ENCODE results near the gene DENND1C. TPM values are rescaled to one million over a fixed set of nuclear protein-coding genes. Genes with fewer than 3 reads are reported as not detected.

The DENND1C gene
- polyA plus RNA-seq, 1 donor = 36.7 TPM

DNA sequence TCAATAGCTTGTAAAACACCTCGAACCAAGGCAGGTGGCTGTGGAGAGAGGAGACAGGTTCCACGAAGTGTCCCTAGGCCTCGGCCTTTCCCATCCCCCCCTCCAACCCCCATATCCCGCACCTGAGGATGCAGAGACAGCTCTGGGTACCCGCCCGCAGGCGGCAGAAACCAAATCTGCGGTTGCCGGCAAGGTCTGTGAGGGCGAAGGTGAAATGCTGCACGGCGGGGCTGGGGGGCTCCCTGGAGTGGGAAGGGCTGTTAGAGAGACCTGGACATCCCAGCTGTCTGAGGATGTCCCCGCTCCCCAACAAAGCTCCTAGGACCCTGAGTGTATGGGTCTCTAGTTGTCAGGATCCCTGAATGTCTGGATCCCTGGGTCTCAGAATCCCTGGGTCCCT lies 2.8 kb downstream of the DENND1C start:
- DNase-seq = no peak

DNA sequence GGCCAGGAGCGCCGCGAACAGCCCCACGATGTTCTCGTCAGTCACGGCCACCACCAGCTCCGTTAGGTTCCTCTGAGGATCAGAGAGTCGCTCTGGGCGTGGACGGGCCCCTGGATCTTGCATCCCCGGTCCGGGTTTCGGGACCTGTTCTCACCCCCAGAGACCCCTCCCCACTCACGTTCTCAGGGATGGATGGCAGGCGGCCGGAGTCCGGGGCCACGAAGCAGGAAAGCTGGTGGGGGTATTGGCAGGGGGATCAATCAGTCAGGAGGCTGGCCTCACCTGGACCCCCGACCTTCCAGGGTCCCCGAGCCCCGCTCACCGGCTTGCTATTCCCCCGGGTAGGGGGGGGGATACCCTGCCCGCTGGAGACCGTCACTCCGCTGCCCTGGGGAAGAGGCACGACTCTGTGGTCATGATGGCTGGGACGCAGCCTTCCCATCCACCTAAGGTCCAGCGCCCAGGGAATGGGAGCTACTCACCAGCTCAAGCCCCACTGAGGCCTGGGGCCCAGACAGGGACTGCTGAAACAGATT lies 4.6 kb downstream of the DENND1C start:
- DNase-seq = no peak

DNA sequence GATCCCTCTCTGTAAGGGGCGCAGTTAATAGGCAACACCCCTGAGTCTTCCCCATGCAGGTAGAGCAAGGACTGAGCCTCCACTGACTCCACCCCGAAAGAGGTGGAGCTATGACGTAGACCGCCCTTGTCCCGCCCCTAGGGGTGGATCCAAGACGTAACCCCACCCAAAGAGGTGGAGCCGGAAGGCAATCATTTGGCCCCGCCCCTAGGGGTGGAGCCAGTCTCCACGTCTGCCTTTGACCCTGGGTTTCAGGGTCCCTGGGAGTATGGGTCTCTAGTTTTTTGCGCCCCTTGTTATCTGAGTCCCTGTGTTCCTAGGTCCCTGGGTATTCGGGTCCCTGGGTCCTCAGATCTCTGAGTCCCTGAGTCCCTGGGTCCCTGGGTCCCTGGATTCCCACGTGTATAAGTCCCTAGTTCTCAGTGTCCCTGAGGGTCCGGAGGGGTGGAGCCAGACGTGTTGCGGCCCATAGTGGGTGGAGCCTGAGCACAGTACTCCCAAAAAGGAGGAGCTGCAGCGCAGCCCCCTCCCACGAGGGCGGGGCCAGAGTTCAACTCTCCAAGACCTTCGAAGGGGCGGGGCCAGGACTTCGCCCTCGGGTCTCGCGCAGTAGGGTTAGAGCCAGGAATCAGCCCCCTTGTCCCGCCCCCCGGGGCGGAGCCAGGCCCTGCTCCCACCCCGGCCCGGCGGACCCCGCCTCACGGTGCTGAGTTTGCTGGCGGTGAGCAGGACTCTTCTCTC lies 5.3 kb downstream of the DENND1C start:
- peak; percentile 83 for DNase-seq

DNA sequence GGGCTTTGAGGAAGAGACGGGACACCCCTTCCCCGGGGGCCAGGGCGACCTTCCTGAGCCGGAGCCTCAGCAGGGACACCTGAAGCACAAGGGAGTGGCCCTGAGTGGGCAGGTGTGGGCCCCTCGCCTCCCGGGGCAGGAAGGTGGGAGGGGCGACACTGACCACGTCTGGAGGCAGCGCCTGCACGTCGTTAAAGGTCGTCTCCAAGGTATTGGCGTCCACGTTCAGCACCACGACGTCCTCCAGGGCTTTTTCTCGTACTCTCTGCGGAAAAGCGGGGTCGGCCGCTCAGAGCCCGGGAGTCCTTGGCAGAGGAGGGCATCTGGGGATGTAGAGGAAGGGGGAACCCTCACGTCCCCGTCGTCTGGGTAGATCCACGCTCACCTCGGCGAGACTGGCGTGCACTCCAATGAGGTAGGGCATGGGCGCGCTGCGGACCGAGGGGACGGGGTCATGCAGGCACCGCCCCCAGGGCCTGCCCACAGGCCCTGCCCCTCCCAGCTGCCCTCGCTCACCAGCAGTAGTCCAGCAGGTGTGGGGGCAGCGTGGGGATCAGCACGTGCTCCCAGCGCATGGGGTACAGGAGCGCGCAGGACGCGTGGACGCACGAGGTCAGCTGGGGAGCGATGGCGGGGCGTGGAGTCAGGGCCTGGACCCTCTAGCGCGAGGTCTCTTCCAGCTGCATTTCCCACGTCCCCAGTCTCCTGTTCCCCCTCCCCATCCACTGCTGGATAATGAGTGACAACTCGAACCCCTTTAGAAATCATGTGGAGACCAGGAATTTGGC lies 6.1 kb downstream of the DENND1C start:
- no peak for DNase-seq

DNA sequence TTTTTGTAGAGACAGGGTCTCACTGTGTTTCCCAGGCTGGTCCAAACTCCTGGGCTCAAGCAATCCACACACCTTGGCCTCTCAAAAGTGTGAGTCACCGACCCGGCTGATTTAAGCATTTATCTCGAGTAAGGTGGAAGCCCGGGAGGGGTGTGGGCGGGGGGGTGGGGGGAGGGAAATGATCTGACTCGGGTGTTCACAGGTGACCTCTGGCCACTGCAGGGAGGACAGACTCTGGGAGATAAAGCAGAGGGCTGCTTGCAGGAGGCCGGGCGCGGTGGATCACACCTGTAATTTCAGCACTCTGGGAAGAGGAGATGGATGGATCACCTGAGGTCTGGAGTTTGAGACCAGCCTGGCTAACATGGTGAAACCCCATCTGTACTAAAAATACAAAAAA lies 7.9 kb downstream of the DENND1C start:
- no peak for DNase-seq

DNA sequence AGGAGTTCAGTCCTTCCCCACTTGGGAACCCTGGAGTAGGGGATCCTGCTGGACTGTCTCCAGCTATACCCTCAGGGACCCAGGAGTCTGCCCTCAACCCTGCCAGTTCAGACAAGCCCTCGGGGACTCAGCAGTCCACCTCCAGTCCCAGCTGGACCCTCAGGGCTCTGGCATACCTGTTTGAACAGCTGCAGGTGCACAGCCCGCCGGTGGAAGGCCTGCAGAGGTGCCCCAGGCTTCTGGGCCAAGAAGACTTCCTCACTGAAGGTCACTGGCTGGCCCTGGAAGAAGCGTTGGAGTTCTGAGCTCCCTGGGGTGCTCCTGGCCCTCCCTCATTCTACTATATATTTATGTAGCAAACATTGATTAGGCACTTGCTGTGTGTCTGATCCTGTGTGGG lies 8.9 kb downstream of the DENND1C start:
- DNase-seq = no peak

DNA sequence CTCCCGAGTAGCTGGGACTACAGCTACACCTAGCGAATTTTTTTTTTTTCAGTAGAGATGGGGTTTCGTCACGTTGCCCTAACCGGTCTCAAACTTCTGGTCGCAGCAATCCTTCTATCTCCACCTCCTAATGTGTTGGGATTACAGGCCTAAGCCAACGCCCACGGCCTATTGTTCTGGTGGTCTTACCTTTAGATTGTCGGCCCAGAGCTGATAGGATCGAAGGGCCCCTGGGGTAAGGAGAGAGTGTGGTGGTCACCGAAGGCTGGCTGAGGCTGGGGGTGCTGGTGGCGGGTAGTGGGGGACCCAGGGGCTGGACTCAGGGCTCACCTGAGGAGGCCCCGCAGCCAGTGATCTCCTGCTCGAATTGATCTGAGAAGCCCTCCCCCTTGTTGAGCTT lies 10.5 kb downstream of the DENND1C start:
- DNase-seq = no peak

DNA sequence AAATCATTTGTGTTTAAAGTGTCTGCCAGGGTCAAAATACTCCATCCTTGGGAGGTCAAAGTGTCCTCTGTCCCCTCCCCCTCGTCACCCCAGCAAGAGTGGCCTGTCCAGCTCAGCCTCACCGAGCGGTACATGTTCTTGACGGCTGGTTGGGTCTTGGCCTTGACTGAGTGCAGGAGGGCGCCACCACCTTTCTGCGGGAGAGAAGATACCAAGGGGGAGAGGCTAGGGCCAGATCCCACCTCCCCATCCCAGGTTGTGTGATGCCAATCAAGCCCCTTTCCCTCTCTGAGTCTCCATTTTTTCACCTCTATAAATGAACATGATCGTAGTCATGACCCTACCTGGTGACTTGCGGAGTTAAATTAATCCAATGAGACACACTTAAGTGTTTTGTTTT lies 11.4 kb downstream of the DENND1C start:
- DNase-seq = no peak

DNA sequence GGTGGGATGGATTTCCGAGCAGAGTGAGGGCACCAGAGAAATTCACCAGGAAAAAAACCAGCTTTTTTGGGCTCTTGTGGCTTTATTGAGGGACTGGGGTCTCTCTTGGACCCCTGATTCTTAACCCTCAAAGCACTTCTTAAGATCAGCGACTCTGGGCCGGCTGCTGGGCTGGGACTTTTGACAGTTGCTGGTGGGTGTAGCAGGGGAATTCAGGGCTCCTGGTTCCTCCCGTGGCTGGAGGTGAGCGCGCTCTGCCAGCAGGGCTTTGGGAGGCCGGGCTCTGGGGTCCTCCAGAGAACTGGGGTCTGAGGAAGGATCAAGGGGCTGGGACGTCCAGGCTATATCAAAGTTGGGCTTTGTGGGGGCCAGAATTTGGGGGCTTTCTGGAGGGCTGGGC lies 14.2 kb downstream of the DENND1C start:
- no peak for DNase-seq

DNA sequence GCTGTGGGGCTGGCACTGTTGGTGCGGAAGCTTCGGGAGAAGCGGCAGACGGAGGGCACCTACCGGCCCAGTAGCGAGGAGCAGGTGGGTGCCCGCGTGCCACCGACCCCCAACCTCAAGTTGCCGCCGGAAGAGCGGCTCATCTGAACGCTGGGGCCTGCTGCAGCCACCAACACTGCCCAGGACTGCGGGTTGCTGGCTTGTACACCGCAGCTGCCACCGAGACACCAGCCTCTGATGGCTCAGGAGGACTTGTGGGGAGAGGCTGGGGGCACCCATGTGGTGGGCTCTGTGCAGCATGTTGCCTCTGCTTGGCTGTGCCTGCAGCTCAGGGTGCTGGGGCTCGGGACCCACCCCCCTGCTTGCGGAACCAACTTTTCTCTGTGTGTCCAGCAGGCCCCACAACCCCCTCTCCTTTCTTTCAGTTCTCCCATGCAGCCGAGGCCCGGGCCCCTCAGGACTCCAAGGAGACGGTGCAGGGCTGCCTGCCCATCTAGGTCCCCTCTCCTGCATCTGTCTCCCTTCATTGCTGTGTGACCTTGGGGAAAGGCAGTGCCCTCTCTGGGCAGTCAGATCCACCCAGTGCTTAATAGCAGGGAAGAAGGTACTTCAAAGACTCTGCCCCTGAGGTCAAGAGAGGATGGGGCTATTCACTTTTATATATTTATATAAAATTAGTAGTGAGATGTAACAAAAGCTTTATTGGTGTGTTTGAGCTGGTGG lies 14.9 kb downstream of the DENND1C start:
- no peak for DNase-seq

DNA sequence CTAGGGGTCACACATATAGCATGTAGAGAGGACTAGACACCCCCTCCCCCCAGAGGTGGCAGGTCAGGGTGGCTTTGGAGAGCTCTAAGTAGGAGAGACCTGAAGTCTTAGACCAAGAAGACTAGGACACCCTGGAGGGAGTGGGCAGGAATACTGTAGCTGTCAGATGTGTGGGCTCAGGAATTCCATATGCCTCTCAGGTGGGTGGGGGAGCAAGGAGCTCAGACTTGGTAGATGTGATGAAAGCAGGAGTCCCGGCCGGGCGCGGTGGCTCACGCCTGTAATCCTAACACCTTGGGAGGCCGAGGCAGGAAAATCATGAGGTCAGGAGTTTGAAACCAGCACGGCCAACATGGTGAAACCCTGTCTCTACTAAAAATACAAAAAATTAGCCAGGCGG lies 15.9 kb downstream of the DENND1C start:
- DNase-seq = no peak

DNA sequence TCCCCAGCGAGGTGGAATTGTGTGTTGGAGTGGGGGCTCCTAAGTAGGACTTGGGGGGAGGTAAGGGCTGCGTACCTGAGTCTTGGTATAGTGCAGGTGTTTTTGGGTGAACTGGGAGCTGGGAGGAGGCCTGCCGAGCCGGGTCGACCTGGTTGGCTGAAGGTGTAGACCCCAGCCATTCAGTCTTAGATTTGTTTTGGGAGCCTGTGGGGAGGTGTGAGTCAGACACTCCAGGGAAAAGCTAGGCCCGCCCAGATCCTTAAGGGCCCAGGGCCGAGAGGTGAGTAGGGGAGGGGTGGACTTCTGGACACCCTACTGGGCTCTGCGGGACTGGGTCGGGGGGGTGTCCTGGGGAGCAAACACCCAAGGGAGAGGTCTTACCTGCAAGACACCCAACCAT lies 16.6 kb downstream of the DENND1C start:
- no peak for DNase-seq

DNA sequence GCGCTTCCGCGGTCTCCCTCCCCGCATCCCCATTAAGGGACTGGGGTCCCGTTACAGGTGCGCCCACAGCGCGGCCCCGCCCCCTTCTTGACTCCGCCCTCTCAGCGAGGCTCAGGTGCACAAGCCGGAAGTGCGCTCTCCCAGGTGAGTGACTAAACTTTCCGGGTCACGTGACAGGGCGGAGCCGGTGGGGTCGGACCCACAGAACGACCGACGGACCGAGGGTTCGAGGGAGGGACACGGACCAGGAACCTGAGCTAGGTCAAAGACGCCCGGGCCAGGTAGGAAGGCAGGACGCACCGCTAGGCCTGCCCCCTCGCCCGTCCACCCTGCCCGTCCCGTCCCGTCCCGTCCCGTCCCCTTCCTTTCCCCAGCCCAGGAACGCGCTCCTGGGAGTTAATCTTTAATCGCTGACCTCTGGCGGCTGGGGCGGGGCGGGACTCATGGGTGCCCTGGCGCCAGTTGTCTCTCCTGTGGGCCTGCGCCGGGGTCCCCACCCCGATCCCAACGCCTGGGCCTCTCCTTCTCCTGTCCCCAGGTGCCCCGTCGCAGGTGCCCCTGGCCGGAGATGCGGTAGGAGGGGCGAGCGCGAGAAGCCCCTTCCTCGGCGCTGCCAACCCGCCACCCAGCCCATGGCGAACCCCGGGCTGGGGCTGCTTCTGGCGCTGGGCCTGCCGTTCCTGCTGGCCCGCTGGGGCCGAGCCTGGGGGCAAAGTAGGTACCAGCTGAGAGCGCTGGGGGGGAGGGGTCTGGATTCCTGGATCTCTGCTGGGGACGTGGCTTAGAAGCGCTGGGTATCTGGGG lies 17.3 kb downstream of the DENND1C start, which contains the start of gene CRB3:
CRB3 (plus strand) TSS at position 202 of the 804 bp plus-strand sequence; CDS start at position 633, 431 bp downstream.
- DNase-seq = peak; percentile 68

DNA sequence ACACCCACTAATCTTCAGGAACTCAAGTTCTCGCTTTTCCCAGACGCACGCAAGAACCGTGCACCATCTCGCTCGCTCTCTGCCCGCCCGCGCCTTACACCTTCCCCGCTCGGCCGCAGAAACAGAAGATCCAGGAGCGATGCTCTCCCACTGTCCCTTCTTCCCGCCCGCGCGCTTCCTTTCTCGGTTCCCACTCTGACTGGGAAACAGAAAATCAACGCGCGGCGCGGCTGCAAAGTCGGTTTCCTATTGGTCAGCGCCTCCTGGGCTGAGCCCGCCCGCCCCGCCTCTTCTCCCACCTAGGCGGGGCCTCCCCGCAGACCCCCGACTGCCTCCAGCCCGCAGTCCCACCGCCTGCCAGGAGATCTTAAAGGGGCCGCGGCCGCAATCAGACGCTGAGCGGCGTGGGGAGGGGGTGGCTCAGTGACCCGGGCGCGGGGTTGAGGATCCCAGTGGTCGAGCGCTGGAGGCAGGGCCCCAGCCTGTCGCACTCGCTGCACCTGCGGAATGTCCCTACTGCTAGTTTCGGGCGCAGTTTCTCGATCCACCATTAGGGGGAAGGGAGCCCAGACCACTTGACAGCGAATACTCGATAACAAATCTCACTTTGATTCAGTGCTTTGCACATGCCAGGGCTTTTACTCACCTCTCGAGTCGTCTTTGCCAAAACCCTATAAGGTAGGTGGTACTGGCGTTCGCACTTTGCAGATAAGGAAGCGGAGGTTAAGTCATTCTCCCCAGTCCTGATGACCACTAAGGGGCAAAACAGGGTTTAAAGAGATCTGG lies 21.3 kb downstream of the DENND1C start:
- DNase-seq = peak; percentile 99

DNA sequence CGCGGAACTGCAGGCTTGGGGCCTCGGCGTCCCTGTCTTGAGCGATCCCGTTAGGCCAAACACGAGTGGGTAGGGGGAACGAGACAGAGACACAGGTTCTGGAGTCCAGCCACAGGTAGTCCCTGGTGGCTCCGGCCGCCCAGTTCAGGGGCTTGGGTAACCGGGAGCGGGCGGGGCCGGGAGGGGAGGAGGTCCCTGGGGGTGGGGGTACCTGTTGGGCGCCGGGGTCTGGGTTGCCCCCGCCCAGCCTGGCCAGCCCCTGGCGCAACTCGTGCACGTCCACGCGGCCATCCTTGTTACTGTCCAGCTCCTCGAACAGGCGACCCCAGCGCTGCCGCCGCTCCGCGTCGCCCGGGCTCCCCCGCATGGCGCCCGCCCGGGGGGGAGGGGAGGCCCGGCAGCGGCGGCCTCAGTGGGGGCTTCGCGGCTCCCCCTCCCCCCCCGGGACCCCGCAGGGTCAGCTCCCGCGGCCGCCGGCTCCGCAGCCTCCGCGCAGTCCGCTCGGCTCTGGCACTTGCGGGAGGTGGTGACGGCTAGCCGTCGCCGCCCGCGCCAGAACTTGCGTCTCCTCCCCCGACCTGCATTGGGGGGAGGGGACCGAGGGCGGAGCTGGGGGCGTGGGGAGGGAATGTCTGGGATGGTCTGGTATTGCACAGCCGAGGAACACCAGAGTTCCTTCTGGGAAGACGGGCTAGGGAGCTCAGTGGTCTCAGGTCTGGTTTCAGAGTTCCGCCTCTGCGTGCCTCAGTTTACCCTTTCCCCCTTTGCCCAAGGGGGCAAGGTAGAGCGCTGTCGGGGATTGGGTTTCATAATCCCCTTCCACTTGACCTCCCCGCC lies 22.1 kb downstream of the DENND1C start, which contains the start of gene SLC25A23:
SLC25A23 (minus strand) TSS at position 531 of the 837 bp plus-strand sequence; CDS start at position 367, 164 bp downstream.
- DNase-seq = peak; percentile 75

DNA sequence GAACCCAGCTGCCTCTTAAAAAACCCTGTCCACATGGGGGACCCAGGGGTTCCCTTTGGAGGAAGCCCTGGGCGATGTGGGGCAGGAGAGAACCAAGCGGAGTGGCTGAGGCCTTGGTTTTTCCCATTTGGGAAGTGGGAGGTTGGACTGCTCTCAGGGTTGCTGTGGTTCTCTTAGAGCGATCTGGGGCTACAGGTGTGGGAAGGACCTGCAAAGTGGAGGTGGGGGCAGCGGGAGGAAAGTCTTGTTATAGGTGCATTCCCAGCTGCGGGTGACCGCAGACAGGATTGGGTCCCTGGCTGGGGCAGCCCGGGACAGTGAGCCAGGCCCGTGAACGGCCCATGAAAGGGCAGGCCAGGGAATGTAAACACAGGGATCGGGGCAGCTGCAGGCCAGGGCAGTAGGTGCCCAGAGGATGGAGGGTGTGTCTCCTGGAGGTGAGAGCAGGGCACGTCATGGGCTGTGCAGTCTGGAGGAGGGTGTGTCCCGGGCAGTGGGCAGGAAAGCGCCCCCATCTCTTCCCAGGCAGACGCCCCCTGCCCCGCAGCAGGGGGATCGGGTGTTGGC lies 22.8 kb downstream of the DENND1C start:
- no peak for DNase-seq

DNA sequence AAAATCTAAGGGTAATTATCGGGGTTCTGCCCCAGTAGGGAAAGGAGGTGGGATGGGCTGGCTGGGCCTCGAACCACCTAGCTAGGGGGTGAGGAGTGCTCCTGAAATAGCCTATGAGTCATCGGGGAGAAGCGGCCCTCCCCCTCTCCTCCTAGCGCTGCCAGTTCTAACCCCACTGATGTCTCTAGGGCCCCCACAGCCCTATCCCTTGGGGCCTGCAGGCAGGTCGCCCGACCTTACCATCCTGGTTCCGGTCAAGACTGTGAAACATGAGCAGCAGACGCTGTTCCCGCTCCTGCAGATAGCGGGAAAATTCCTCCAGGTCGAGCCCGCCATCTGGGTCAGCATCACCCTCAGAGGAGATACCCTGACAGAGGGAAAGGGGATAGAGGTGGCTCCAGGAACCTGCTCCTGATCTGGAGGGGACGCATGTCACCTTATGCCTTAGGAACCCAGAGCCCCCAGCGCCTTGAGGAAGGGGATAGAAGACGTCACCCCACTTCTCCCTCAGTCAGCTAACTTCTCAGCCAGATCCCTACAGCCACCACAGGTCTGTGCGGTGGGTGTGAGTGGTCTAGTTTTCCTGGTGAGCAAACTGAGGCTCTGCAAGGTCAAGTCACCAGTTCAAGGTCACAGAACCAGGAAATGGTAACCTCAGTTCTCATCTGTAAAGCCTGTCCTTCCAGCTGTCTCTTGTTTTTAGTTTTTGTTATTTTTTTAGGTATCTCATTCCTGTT lies 23.5 kb downstream of the DENND1C start:
- no peak for DNase-seq

DNA sequence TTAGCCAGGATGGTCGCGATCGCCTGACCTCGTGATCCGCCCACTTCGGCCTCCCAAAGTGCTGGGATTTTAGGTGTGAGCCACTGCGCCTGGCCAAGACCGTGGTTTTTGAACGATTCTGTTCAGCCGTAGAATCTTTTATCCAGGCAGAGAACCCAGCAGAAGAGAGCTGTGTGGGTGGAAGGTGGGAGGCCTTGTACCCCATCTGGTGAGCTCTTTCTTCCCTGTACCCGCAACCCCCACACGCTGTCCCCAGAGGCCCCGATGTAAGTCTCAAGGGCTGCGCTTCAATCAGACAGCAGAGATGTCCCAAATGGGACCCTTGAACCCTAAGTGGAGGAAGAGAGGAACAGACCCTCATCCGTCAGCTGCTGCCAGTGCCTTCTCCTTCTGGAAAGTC lies 25.7 kb downstream of the DENND1C start:
- DNase-seq = no peak
